NCI-H2196 treated with DMSO at 0.1 percent for 48 hours (cell line): ENCODE results near the gene WDR76.
A peak's percentile ranks its signal among the peaks of the same experiment; 100 is the strongest.
"Not testable (repeated sequence)": the region's sequence is repeated elsewhere in the genome, so short reads cannot be mapped to it uniquely, and the experiment has no call there.

Source experiments
- DNase-seq: peaks from one replicate; lab custom pipeline; 2025; ENCODE audit not compliant: unreplicated experiment; lab: John Stamatoyannopoulos, UW

Gene WDR76

GRCh38 chr15:43821505-43821904 lies 5.3 kb upstream of the WDR76 start:
- no peak for DNase-seq

DNA sequence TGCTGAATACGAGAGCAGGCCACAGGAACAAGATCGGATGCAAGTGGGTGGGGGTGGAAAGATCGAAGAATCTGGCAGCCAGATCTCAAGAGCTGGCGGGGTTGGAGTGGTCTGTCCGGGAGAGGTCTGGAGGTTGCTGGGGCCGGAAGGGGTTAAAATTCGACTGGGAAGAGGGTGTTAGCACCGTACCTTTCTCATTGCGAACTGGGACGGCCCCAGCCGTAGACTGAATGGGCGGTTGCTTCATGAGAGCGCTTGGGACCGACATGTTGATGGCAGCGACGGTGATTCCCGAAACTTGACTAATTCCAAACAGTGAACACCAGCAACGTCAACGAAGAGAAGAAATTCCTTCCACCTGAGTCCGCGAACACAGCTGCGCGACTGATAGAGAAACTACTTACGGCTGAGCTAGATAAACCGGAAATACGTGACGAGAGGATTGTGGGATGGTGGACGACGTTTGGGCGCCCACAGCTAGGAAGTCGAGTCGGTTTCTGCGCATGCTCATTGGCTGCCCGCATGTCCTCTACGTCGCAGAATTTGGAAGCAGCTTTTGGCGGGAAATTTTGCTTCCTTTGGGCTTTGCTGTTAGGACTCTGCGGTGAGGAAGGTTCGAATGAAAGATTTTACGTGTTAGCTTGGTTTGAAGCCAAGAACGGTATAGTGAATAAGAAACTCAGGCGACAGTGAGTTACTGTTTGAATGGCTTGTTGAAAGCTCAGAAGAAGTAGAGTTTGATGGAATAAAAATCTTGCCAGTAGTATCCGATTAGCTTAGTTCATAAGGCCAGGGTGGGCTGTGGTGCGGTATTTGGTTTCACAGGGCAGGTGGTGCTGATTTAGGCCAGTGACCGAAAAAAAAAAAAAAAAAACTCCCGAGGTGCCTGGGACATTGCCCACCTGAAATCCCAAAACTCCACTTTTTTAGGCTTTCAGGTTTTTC lies 2.2 kb upstream of the WDR76 start, which contains the start of gene MFAP1:
Gene MFAP1 (minus strand): TSS at position 389 of the 945 bp plus-strand sequence. CDS start 121 bp downstream, at position 268.
- peak; percentile 86 for DNase-seq

GRCh38 chr15:43825305-43825704 lies 1.5 kb upstream of the WDR76 start:
- not testable (repeated sequence) for DNase-seq

GRCh38 chr15:43826029-43826507 lies 734 bp upstream of the WDR76 start:
- DNase-seq = no peak

DNA sequence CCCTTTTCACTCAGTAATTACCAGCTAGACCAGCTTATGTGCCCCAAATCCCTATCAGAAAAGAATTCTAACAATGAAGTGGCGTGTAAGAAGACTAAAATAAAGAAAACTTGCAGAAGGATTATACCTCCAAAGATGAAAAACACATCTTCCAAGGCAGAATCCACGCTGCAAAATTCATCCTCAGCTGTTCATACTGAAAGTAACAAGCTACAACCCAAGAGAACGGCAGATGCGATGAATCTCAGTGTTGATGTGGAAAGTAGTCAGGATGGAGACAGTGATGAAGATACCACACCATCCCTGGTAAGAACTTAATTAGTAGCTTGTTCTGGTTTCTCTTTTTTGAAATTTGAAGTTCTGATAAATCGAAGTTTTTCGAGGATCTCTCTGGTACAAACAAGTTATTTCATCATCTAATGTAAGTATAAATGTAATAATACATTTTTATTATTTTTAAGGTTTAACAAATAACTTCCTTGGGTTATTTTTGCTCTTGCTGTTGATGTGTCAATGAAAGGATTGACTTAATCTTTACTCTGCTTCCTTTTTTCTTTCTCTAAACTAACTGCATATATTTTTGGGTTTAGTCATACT lies 1.4 kb downstream of the WDR76 start:
- DNase-seq = no peak

- not testable (repeated sequence) for DNase-seq
Measured at GRCh38 chr15:43829951-43830540, 3.2 kb downstream of the WDR76 start.

DNA sequence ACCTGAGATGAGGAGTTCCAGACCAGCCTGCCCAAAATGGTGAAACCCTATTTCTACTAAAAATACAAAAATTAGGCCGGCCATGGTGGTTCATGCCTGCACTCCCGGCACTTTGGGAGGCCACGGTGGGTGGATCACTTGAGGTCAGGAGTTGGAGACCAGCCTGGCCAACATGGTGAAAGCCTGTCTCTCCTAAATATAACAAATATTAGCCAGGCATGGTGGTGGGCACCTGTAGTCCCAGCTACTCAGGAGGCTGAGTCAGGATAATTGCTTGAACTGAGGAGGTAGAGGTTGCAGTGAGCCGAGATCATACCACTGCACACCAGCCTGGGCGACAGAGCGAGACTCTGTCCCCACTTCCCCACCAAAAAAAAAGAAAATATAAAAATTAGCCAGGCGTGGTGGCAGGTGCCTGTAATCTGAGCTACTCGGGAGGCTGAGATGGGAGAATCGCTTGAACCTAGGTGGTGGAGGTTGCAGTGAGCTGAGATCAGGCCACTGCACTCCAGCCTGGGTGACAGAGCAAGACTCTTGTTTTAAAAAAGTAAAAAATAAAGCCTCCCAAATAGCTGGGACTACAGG lies 4.0 kb downstream of the WDR76 start:
- DNase-seq = not testable (repeated sequence)

DNA sequence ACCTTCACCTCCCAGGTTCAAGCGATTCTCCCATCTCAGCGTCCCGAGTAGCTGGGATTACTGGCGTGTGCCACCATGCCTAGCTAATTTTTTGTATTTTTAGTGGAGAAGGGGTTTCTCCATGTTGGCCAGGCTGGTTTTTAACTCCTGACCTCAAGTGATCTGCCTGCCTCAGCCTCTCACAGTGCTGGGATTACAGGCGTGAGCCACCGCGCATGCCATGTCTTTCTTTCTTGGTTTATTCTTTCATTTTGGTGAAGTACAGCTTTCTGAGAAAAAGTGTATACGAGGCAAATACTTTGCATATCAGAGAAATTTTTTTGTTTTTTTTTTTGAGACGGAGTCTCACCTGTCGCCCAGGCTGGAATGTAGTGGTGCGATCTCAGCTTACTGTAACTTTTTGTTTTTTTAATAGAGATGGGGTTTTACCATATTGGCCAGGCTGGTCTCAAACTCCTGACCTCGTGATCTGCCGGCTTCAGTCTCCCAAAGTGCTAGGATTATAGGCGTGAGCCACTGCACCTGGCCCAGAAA lies 4.8 kb downstream of the WDR76 start:
- not testable (repeated sequence) for DNase-seq

DNA sequence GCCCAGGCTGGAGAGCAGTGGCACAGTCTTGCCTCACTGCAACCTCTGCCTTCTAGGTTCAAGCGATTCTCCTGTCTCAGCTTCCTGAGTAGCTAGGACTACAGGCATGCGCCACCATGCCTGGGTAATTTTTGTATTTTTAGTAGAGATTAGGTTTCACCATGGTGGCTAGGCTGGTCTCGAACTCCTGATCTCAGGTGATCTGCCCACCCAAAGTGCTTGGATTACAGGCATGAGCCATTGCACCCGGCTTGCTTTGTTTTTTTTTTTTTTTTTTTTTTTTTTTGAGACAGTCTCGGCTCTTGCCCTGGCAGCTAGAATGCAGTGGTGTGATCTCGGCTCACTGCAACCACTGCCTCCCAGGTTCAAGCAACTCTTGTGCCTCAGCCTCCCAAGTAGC lies 5.7 kb downstream of the WDR76 start:
- not testable (repeated sequence) for DNase-seq

GRCh38 chr15:43845421-43845820 lies 18.6 kb downstream of the WDR76 start:
- no peak for DNase-seq

DNA sequence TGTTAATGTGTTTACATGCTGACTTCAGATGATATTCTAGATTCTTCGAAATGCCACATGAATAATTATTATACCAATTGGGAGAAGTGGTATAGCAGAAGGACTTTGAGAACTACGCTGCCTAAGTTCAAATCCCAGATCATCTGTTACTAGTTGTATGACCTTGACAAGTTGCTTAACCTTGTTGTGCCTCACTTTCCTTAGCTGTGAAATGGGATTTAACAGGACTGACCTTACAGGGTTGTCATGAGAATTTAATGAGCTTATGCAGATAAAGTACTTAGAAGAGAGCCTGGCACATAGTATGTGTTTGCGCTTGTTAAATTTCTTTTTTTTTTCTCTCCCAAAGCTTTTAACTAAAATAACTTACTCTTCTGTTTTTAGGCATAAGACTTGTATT lies 24.4 kb downstream of the WDR76 start:
- DNase-seq = no peak

GRCh38 chr15:43852607-43853006 lies 25.8 kb downstream of the WDR76 start:
- no peak for DNase-seq

DNA sequence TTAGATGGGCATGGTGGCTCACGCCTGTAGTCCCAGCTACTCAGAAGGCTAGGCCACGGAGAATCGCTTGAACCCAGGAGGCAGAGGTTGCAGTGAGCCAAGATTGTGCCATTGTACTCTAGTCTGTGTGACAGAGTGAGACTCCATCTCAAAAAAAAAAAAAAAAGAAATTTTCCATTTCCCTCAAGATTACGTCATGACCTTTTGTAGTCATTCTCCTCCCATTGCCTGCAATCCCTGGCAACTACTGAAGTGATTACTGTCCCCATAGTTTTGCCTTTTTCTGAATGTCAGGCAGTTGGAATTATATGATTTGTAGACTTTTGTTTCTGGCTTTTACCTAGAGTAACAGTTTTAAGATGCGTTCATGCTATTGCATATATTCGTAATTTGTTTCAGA lies 28.0 kb downstream of the WDR76 start:
- no peak for DNase-seq

DNA sequence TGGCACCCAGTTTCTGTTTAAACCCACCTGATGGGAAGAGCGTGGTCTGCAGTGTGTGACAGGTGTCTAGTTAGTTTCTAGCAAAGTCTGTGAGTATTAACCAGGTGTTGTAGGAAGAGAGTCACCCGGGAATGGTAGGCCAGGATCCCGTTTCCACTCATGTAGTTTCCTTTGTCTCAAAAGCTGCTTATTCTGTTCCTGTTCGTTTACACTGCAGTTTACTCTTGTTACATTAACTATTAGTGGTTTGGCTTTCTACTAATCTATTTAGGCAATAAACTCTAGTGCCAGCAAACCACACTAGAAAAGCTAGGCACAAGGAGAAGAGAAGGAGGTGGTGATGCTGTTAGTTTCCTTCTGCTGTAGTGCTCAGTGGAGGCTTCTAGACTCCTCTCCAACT lies 32.7 kb downstream of the WDR76 start:
- DNase-seq = peak; percentile 9

DNA sequence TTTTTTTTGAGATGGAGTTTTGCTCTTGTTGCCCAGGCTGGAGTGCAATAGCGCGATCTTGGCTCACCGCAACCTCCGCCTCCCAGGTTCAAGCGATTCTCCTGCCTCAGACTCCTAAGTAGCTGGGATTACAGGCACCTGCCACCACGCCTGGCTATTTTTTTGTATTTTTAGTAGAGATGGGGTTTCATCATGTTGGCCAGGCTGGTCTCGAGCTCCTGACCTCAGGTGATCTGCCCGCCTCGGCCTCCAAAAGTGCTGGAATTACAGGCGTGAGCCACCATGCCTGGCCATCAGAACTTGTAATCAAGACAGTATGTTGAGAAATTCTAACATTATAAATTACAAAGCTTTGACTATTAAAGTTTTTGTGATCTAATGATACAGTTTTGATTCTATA lies 39.8 kb downstream of the WDR76 start:
- not testable (repeated sequence) for DNase-seq

GRCh38 chr15:43867096-43867495 lies 40.3 kb downstream of the WDR76 start:
- no peak for DNase-seq

DNA sequence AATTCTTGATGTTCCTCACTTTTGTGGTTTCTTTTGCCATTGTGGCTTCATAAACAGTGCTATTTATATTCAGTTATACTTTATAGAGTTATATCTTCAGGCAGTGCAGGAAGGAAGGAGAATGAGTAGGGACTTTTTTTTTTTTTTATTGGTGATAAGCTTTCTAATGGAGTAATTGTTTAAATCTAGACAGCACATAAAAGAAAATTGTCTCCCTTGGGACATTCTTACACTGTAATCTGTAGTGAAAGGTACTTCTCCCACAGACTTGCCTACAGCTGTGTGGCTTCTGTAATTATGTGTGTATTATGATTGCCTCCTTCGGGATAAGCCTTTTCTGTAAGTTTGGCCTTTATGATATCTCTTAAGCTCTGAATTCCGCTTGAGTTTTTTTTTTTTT lies 41.6 kb downstream of the WDR76 start:
- no peak for DNase-seq

- no peak for DNase-seq
Measured at GRCh38 chr15:43871835-43872234, 45.0 kb downstream of the WDR76 start.

DNA sequence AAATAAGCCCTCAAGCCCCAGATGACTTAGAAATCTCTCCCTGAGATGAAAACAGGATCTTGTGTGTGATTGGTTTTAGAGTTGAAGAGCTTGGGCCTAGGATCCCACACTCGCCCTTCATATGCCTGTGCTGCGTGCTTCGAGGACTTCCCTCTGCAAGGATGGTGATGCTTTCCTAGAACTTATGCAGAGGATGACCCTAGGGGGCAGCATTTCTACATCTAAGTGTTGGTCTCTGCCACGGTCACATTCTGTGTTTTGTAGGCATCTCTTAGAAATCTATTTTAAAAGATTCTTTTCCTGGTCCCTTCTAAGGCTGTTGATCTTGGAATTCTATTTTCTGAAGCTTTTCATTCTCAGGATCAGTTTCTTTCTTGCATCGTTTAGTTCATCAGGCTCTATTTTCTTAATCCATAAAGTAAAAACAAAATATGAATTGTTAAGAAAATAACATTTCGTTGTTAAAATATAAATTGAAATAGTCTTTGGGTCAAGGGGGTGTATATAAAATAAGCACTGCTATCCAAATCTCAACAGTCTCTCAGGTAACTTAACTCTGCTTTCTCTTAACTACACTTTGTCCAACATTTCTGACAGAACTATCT lies 45.7 kb downstream of the WDR76 start:
- DNase-seq = no peak

- no peak for DNase-seq
Measured at GRCh38 chr15:43873651-43874050, 46.8 kb downstream of the WDR76 start.

DNA sequence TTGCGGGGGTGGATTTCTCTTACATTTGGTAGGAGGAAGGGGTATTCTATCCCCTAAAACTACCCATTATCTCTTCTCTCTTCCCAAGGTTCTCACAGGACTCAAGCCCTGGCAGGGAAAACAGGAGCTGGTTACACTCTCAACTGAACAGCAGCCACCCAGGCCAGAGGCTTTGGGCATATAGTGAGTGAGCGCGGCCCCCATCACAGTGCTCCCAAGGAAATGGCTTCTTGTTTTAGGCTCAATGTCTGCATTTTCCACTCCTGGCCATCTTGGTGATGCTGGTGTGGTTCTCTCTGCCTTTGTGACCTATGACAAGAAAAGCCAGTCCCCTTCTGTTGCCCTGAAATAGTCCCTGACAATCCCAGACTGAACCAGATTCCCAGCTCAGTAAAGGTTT lies 50.1 kb downstream of the WDR76 start:
- no peak for DNase-seq
